ENCODE measurements around the gene STK32A. TPM values are rescaled to one million over a fixed set of nuclear protein-coding genes. Genes with fewer than 3 reads are reported as not detected.
"Not testable (repeated sequence)": the region's sequence is repeated elsewhere in the genome, so short reads cannot be mapped to it uniquely, and the experiment has no call there.

Gene STK32A
- total RNA-seq, 4 donors from 2014 or later, result 0.51 to 2.0 (median 0.97) TPM; not detected in 1

- DNase-seq, result peak in 1 of 2 donors; percentile 18
- Histone ChIP-seq H3K36me3 (no peaks in the 10 kb centered on the region), H3K4me1 (no peaks in the 10 kb centered on the region), H3K9me3 (no peaks in the 10 kb centered on the region), H3K27ac (peak overlapping the region; percentile 49 to 83), H3K27me3 (no peaks in the 10 kb centered on the region), H3K4me3 (peak overlapping the region; percentile 40 to 60)
- TF ChIP-seq POLR2A (IDR thresholded peaks at IDR 0.05), result no peak
- intact Hi-C loops (cut with DNase I; ENCODE audit: low total_unique reads), result no loop called here
Observed at GRCh38 chr5:147234239-147234824, 494 bp upstream of the STK32A start.

GRCh38 chr5:147240266-147240985, 5.6 kb downstream of the STK32A start:
- intact Hi-C loops (cut with DNase I; ENCODE audit: low total_unique reads), result no loop called here
- Histone ChIP-seq H3K4me1 (no peaks in the 10 kb centered on the region), H3K9me3 (no peaks in the 10 kb centered on the region), H3K27me3 (no peaks in the 10 kb centered on the region), H3K27ac (no peak overlapping the region), H3K4me3 (no peak overlapping the region), H3K36me3 (no peaks in the 10 kb centered on the region)
- TF ChIP-seq POLR2A (IDR thresholded peaks at IDR 0.05), result no peak
- no peak for TF ChIP-seq CTCF (IDR thresholded peaks at IDR 0.05)
- no peak for DNase-seq

GRCh38 chr5:147243238-147243637, 8.4 kb downstream of the STK32A start:
- H3K4me1 ChIP-seq; DNase-seq; H3K9me3 ChIP-seq; H3K36me3 ChIP-seq; H3K27me3 ChIP-seq; H3K4me3 ChIP-seq; intact Hi-C loops (cut with DNase I; ENCODE audit: low total_unique reads); H3K27ac ChIP-seq: not testable (repeated sequence)

- DNase-seq, result no peak
- H3K4me3 ChIP-seq, result no peak overlapping the region
- intact Hi-C loops (cut with DNase I; ENCODE audit: low total_unique reads), result no loop called here
- no peaks in the 10 kb centered on the region for H3K36me3 ChIP-seq
- no peak overlapping the region for H3K27ac ChIP-seq
- H3K4me1 ChIP-seq, result no peaks in the 10 kb centered on the region
- H3K27me3 ChIP-seq, result no peaks in the 10 kb centered on the region
- no peak for TF ChIP-seq POLR2A (IDR thresholded peaks at IDR 0.05)
- TF ChIP-seq CTCF (IDR thresholded peaks at IDR 0.05), result no peak
- H3K9me3 ChIP-seq, result no peaks in the 10 kb centered on the region
Observed at GRCh38 chr5:147245381-147246165, 10.7 kb downstream of the STK32A start.

- Histone ChIP-seq H3K4me3 (no peak overlapping the region), H3K36me3 (no peaks in the 10 kb centered on the region), H3K9me3 (no peaks in the 10 kb centered on the region), H3K27me3 (no peaks in the 10 kb centered on the region), H3K4me1 (no peaks in the 10 kb centered on the region), H3K27ac (no peak overlapping the region)
- no peak for DNase-seq
- intact Hi-C loops (cut with DNase I; ENCODE audit: low total_unique reads), result no loop called here
- TF ChIP-seq POLR2A (IDR thresholded peaks at IDR 0.05) (no peak), CTCF (IDR thresholded peaks at IDR 0.05) (no peak)
Observed at GRCh38 chr5:147248561-147248960, 13.7 kb downstream of the STK32A start.

- H3K9me3 ChIP-seq, result no peaks in the 10 kb centered on the region
- H3K4me3 ChIP-seq, result no peak overlapping the region
- TF ChIP-seq CTCF (IDR thresholded peaks at IDR 0.05), result no peak
- no peak for TF ChIP-seq POLR2A (IDR thresholded peaks at IDR 0.05)
- no peak for DNase-seq
- H3K27me3 ChIP-seq, result no peaks in the 10 kb centered on the region
- intact Hi-C loops (cut with DNase I; ENCODE audit: low total_unique reads), result no loop called here
- H3K27ac ChIP-seq, result no peak overlapping the region
- H3K4me1 ChIP-seq, result no peaks in the 10 kb centered on the region
- no peaks in the 10 kb centered on the region for H3K36me3 ChIP-seq
Observed at GRCh38 chr5:147259837-147260236, 25.0 kb downstream of the STK32A start.

All from uterus (tissue), 4 donors.